GM19025 (cell line): ENCODE data around the gene RCOR3.

Experiments used
- ATAC-seq: cut with Tn5 transposase; IDR thresholded peaks from one replicate; pipeline ENCODE4 v1.9.1; 2021; ENCODE audit warnings: mild to moderate bottlenecking, low read depth, moderate library complexity; ENCODE audit not compliant: unreplicated experiment

The RCOR3 gene

GRCh38 chr1:211361202-211361601 lies 102.0 kb downstream of the RCOR3 start:
- ATAC-seq: no peak
